ENCODE measurements around the gene CHD9NB.
"Not testable (repeated sequence)": the region's sequence is repeated elsewhere in the genome, so short reads cannot be mapped to it uniquely, and the experiment has no call there.

DNA sequence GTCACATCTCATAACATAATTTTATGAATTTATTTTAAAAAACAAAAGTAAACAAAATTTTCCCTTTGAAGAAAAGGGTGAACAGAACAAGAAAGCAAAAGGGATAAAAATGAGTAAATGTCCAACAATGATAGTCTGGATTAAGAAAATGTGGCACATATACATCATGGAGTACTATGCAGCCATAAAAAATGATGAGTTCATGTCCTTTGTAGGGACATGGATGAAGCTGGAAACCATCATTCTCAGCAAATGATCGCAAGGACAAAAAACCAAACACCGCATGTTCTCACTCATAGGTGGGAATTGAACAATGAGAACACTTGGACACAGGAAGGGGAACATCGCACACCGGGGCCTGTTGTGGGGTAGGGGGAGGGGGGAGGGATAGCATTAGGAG, 1.4 kb downstream of the CHD9NB start:
- not testable (repeated sequence) for TF ChIP-seq ZNF274 (IDR thresholded peaks at IDR 0.05; ENCODE audit: low read depth, low read length); YY1 (IDR thresholded peaks at IDR 0.05; ENCODE audit: insufficient read depth, insufficient read length); SUZ12 (IDR thresholded peaks at IDR 0.05; ENCODE audit: extremely low read depth, insufficient read depth, insufficient read length)

All from NT2/D1 (cell line).